Kidney (tissue), 14 donors: ENCODE measurements around the gene SEMA4C. TPM values are rescaled to one million over a fixed set of nuclear protein-coding genes. Genes with fewer than 3 reads are reported as not detected.

Experiments used
- DNase-seq, 5 donors: peaks; one replicate each; pipeline ENCODE4 v3.0.0-alpha.2; 2013 to 2020
- FAIRE-seq: peaks from 2 replicates; lab custom pipeline; 2012; peaks lifted over from hg19 to GRCh38; lab: Jason Lieb, UNC
- H3K27ac ChIP-seq, 2 donors: one replicate each; pipeline ENCODE4 v1.7.0; 2013; ENCODE audit warnings: low read depth in 2 of 2, low read length in 2 of 2, inconsistent platforms in 1 of 2
- H3K27me3 ChIP-seq: one replicate; pipeline ENCODE4 v1.7.1; 2013; ENCODE audit warnings: low read length, inconsistent platforms; ENCODE audit not compliant: control insufficient read depth, insufficient read depth
- H3K36me3 ChIP-seq, 3 donors: one replicate each; pipeline versions ENCODE4 v1.7.0 to v1.7.1; 2013; ENCODE audit warnings: low read length in 3 of 3, control low read depth in 1 of 3, inconsistent platforms in 1 of 3; ENCODE audit not compliant: insufficient read depth in 3 of 3, control insufficient read depth in 2 of 3
- H3K4me1 ChIP-seq, 3 donors: one replicate each; pipeline versions ENCODE4 v1.7.0 to v1.7.1; 2013; ENCODE audit warnings: low read length in 3 of 3, inconsistent platforms in 1 of 3, low read depth in 1 of 3; ENCODE audit not compliant: control insufficient read depth in 2 of 3, insufficient read depth in 2 of 3
- H3K4me3 ChIP-seq, 3 donors: one replicate each; pipeline versions ENCODE4 v1.7.0 to v1.8.1; 2013; ENCODE audit warnings: low read length in 3 of 3, control low read depth in 1 of 3, inconsistent platforms in 1 of 3
- H3K9ac ChIP-seq, 3 donors: one replicate each; pipeline versions ENCODE4 v1.7.0 to v1.7.1; 2013; ENCODE audit warnings: low read length in 3 of 3, control low read depth in 1 of 3, inconsistent platforms in 1 of 3
- H3K9me3 ChIP-seq, 3 donors: one replicate each; pipeline versions ENCODE4 v1.7.0 to v1.7.1; 2013; ENCODE audit warnings: low read length in 3 of 3, control low read depth in 1 of 3, inconsistent platforms in 1 of 3; ENCODE audit not compliant: control insufficient read depth in 2 of 3, insufficient read depth in 1 of 3
- intact Hi-C: fragments of 100-400 bp; cut with DNase I; formaldehyde crosslinking; loops from one replicate; pipeline ENCODE4 v1.11.1; 2022
- polyA plus RNA-seq: library from polyadenylated mRNA; stranded (reverse); fragments of 350-450 nt; fragmentation: Illumina TruSeq; extraction: RNeasy Lipid Tissue Mini Kit (QIAGEN cat#74804); gene quantifications from one replicate; pipeline ENCODE4 v1.2.3, GENCODE V29; 2014; ENCODE audit warnings: low read depth, low replicate concordance; ENCODE audit not compliant: insufficient read depth
- total RNA-seq: library from RNA; stranded (reverse); fragmentation: NEBNext Ultra II Directional; extraction: Animal tissue kit (Norgen Biotek cat#: 25700); gene quantifications from one replicate; pipeline ENCODE4 v1.2.1, GENCODE V29; 2021
- TF ChIP-seq, protein P1 (sequence below): IDR thresholded peaks from 3 replicates; pipeline ENCODE4 v1.5.1; 2012; ENCODE audit warnings: mild to moderate bottlenecking, moderate library complexity, borderline replicate concordance; ENCODE audit not compliant: insufficient read depth; ENCODE audit errors: extremely low read depth
- donor health status: control.
- donor health status: control.
- donor health status: control.
- donor health status: control.
- donor health status: control.
- donor health status: DM: yes; HTN: yes; CAD: no.
- donor health status: Normal renal cell carcinoma (clear cell type).

SEMA4C gene
- total and polyA plus RNA-seq, 2 donors from 2014 or later, result 11.1 to 44.6 TPM

GRCh38 chr2:96842600-96842999, 27.3 kb downstream of the SEMA4C start:
- no peaks in the 10 kb centered on the region for H3K27me3 ChIP-seq
- H3K9ac ChIP-seq, result no peak overlapping the region
- peak in 1 of 5 donors; percentile 63 for DNase-seq
- TF ChIP-seq, protein P1, sequence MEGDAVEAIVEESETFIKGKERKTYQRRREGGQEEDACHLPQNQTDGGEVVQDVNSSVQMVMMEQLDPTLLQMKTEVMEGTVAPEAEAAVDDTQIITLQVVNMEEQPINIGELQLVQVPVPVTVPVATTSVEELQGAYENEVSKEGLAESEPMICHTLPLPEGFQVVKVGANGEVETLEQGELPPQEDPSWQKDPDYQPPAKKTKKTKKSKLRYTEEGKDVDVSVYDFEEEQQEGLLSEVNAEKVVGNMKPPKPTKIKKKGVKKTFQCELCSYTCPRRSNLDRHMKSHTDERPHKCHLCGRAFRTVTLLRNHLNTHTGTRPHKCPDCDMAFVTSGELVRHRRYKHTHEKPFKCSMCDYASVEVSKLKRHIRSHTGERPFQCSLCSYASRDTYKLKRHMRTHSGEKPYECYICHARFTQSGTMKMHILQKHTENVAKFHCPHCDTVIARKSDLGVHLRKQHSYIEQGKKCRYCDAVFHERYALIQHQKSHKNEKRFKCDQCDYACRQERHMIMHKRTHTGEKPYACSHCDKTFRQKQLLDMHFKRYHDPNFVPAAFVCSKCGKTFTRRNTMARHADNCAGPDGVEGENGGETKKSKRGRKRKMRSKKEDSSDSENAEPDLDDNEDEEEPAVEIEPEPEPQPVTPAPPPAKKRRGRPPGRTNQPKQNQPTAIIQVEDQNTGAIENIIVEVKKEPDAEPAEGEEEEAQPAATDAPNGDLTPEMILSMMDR, result no peak
- no peak overlapping the region for H3K27ac ChIP-seq
- H3K36me3 ChIP-seq, result peaks cover 0 to 11% (median 4%) of the 10 kb centered on the region in 3 donors
- peaks cover 0 to 6% (median 0%) of the 10 kb centered on the region in 3 donors for H3K4me1 ChIP-seq
- no peak for FAIRE-seq
- intact Hi-C loops, result no loop called here
- no peaks in the 10 kb centered on the region for H3K9me3 ChIP-seq
- no peak overlapping the region for H3K4me3 ChIP-seq

DNA sequence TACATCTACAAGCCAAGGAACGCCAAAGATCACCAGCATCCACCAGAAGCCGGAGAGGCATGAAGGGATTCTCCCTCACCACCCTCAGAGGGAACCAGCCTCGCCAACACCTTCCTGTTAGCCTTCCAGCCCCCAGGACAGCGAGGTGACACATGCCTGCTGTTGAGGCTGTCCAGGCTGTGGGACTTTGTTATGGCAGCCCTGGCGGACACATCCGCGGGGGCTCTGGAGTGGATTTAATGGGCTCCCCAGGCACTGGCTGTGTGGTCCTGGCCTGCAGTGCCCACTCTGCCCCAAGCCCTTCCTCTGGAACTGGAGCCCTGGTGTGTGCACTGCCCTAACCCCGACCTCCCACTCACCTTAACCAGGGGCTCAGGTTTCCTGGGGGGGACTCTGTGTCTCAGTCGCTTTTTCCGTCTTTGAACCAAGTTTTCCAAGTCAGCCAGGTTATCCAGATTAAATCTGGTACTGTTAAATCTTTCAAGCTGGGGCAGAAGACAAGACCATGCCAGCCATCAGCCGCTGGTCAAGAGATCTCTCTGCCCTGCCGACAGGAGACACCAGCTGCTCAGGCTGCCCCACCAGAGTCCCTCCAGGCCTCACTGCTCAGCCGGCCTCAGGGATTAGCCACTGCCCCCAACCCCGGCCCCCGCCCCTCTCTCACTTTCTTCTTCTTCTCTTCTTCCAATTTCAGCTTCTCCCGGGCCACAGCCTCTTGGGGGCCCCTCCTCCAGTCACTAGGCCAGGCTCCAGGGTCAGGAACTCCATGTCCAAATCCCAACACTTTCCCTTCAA, 28.0 kb downstream of the SEMA4C start:
- Histone ChIP-seq H3K27ac (no peak overlapping the region), H3K9ac (no peak overlapping the region), H3K9me3 (no peaks in the 10 kb centered on the region), H3K4me3 (no peak overlapping the region), H3K4me1 (peaks cover 0 to 6% (median 0%) of the 10 kb centered on the region in 3 donors), H3K36me3 (peaks cover 0 to 9% (median 2%) of the 10 kb centered on the region in 3 donors), H3K27me3 (no peaks in the 10 kb centered on the region)
- FAIRE-seq (no peak), DNase-seq (peak in 1 of 5 donors; percentile 63)
- TF ChIP-seq, protein P1, result no peak
- intact Hi-C loops, result no loop called here

GRCh38 chr2:96839875-96840850, 29.7 kb downstream of the SEMA4C start:
- FAIRE-seq (no peak), DNase-seq (peak in 1 of 5 donors; percentile 67)
- Histone ChIP-seq H3K9ac (no peak overlapping the region), H3K9me3 (no peaks in the 10 kb centered on the region), H3K4me3 (no peak overlapping the region), H3K27me3 (no peaks in the 10 kb centered on the region), H3K36me3 (peaks cover 0 to 5% (median 0%) of the 10 kb centered on the region in 3 donors), H3K4me1 (peaks cover 0 to 6% (median 0%) of the 10 kb centered on the region in 3 donors), H3K27ac (no peak overlapping the region)
- intact Hi-C loops, result no loop called here
- TF ChIP-seq, protein P1, result no peak
